Measurements from ENCODE around the gene NXPH3.

- TF ChIP-seq GATA3 (IDR thresholded peaks at IDR 0.05; ENCODE audit: low read depth, low read length) (no peak), GATA2 (IDR thresholded peaks at IDR 0.05; ENCODE audit: low read depth, low read length) (no peak)
Observed at GRCh38 chr17:49613182-49613800, 37.6 kb downstream of the NXPH3 start.

Measured in SH-SY5Y (cell line).